Fibroblast of upper back skin (primary cell): ENCODE data around the gene ITGA8.

Experiments used
- DNase-seq: peaks from one replicate; pipeline ENCODE4 v3.0.0-alpha.2; 2013

Gene ITGA8

DNA sequence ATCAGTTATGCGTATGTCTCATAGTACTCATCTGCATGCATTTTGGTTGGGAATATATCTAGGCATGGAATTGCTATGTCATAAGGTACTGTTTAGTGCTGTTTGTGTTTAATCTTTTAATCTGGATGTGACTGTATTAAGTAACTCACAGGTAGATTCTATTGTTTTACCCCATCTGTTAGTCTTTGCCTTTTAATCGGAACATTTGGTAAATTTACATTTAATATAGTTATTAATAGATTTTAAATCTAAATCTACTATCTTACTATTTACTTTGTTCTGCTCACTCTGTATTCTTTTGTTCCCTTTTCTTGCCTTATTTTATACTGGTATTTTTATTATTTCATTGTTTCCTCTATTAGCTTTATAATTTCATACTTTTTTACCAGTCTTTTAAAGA lies 10.6 kb upstream of the ITGA8 start:
- DNase-seq = no peak

DNA sequence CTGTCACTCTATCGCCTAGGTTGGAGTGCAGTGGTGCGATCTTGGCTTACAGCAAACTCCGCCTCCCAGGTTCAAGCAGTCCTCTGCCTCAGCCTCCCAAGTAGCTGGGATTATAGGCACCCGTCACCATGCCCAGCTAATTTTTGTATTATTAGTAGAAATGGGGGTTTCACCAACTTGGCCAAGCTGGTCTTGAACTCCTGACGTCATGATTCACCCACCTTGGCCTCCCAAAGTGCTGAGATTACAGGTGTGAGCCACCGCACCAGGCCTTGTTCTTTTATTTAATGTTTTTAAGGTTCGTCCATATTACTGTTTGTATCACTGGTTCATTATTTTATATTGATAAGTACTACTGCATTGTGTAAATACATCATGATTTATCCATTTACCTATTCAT lies 10.2 kb upstream of the ITGA8 start:
- no peak for DNase-seq

DNA sequence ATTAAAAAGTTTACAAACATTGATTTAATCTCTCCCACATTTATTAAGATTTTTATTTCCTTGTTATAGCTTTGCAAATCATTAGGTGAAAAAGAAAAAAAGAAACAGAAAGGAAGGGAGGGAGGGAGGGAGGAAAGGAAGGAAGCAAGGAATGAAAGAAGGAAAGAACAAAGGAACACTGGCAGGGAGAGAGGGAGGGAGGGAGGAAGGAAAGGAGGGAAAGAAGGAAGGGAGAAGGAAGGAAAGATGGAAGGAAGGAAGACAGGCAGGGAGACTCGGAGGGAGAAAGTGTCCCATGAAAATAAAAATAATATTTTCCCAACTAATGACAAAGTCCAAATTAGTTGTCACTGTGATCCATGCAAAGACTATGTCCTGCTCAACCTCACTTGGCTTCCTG lies 6.3 kb upstream of the ITGA8 start:
- no peak for DNase-seq

GRCh38 chr10:15725603-15726002 lies 5.9 kb upstream of the ITGA8 start:
- peak; percentile 71 for DNase-seq

DNA sequence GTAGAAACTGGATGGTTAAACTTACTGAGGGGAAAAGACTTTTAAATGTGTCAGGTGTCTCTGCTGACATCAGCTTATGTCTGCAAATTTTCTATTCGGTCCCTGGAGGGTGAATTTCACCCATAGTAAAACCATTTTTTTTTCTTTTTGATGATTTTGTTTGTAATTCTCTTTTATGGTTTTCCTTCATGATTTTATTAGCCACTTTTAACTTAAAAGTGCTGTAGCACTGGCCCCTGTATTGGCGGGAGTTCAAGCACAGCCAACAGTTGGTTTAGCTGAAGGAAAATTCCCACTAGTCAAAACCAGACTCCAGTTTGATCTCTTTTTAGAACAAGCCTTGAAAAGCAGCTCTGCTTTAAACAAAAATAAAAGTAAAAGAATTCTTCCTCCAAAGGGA lies 5.0 kb upstream of the ITGA8 start:
- no peak for DNase-seq

GRCh38 chr10:15723803-15724202 lies 4.1 kb upstream of the ITGA8 start:
- no peak for DNase-seq

- no peak for DNase-seq
These were observed 1.0 kb upstream of the ITGA8 start for GRCh38 chr10:15720635-15721287.

- DNase-seq = no peak
These were observed 448 bp downstream of the ITGA8 start for GRCh38 chr10:15719049-15719898.

GRCh38 chr10:15718694-15719048 lies 1.1 kb downstream of the ITGA8 start:
- DNase-seq = no peak

- DNase-seq = peak; percentile 39
These were observed 4.0 kb downstream of the ITGA8 start for GRCh38 chr10:15715619-15716227.

GRCh38 chr10:15714847-15715246 lies 4.9 kb downstream of the ITGA8 start:
- no peak for DNase-seq

- peak; percentile 76 for DNase-seq
These were observed 6.8 kb downstream of the ITGA8 start for GRCh38 chr10:15712883-15713282.

DNA sequence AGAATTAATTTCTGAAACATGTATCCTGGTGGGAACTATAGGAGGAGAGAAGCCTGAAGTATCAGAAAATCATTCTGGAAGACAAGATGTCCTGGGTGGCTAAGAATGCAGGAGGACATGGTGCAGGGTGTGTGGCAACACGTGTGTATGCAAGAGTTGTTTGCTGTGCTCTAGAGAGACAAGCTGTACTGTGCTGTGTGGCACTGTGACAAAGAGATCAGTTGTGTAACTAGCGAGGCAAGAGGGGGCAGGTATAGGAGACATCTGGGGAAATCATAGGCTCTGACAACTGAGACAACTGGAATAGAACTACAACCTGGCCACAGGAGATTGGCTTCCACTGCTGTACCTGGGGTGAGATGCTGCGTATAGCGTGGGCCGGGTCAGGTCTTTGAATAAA lies 9.3 kb downstream of the ITGA8 start:
- DNase-seq = no peak

DNA sequence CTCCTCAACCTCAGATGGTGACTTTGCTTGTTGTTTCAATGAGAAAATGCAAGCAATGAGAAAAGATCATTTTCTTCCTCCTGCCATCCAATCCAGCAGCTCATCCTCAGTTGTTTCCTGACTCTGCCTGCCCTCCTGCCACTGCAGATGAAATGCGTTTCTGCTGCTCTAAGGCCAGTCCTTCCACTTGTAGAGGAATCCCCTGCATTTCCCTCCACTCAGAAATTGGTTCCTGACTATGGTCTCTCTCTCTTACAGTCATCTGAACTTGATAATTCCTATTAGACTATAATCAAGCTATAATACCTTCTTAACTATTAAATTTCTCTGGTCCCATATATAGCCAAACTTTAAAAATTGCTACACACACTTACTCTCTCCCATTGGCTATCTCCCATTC lies 14.4 kb downstream of the ITGA8 start:
- no peak for DNase-seq

- DNase-seq = peak; percentile 47
These were observed 15.1 kb downstream of the ITGA8 start for GRCh38 chr10:15704581-15704968.

- no peak for DNase-seq
These were observed 15.7 kb downstream of the ITGA8 start for GRCh38 chr10:15703944-15704580.

DNA sequence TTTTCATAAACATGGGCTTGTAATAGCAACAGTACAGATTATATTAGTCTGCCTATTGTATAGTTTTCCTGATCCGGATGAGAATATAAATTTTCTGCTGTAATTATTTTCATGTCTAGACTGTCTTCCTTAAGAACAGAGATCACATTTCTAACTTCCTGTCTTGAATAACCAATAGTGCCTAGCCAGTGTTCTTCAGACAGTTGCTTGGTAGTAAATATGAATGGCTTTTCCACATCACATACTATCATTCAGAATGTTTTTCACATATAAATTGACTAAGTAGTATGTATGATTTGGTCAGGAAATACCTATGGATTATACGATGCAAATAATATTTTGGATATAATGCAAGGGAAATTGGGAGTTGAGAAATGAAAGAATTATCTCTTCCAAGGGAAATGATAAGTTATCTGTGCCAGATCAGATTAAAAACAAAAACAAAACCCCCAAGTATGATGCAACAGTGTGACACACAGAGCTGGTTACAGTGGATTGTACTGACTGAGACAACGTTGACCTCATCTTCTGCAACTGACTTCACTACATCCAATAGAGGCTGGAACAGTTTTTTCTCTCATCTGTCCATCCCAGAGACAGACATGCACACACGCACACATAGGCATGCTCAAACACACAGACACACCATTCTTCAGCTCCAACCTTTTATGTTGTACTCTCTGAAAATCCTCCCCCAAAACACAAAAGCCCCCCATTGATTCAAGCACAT lies 16.4 kb downstream of the ITGA8 start:
- peak; percentile 37 for DNase-seq

DNA sequence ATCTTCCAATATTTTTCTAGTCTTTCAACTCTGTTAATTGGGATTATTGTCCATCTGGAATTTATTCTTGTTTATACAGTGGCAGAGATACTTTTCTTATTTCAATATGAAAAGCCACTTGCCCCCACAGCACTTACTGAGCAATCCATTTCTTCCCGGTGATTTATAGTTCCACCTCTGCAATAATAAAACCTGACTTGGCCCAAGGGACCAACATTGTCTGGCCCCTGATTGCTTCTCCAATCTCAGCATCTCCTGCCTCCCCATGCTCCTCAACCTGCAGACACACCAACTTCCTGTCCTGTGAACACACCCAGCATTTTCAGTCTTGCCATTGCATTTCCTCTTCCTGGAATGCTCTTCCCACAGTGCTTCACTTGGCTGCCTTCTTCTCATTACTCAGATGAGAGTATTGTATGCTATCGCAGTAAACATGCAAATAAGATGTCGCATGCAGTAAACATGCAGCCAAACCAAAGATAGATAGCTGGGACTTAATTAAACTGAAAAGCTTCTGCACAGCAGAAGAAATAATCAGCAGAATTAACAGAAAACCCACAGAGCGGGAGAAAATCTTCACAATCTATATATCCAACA lies 19.5 kb downstream of the ITGA8 start:
- DNase-seq = no peak

DNA sequence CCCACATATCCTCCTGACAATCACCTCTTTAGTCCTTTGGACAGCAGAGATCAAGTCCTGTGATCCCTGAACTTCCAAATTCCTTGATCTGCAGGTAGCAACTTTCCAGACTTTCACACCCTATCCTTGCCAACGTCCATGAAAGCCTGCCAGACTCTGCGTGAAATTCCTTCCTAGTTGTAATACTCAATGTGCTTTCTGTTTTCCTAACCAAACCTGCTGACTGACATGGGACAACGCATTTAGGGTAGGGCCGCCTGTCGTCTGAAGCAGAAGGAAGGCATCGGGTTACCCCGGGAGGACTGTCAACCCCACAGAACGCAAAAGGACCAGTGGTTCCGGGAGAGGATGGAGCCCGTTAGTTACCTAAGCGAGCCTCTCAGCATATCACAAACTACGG lies 23.9 kb downstream of the ITGA8 start:
- DNase-seq = no peak

DNA sequence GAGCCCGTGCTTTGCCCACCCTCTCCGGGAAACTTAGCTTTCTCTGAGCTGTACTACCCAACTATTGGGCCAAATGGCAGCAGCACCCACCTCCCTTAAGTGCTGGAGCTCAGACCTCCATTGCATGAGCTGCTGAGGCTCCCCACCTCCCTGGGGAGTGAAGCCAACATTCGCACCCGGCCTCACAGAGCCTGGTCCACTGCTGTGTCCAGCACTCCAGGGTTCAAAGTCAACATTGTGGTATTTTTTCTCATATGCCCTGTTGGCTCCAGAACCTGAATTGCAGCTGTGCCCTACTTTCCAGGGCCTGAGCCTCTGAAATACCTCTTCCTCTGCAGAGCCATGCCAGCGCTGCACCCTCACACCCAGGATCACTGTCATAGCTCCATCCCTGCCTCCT lies 29.7 kb downstream of the ITGA8 start:
- DNase-seq = no peak

GRCh38 chr10:15684768-15685167 lies 35.0 kb downstream of the ITGA8 start:
- DNase-seq = no peak

GRCh38 chr10:15681076-15681475 lies 38.6 kb downstream of the ITGA8 start:
- DNase-seq = no peak

GRCh38 chr10:15678851-15679250 lies 40.9 kb downstream of the ITGA8 start:
- no peak for DNase-seq
